Fibroblast of villous mesenchyme (primary cell): Measurements from ENCODE around the gene ERICH6B. TPM values are rescaled to one million over a fixed set of nuclear protein-coding genes. Genes with fewer than 3 reads are reported as not detected.
"Not testable (repeated sequence)": the region's sequence is repeated elsewhere in the genome, so short reads cannot be mapped to it uniquely, and the experiment has no call there.

ENCODE experiments used
- DNase-seq: peaks from one replicate; pipeline ENCODE4 v3.0.0-alpha.2; 2010; ENCODE audit warnings: low read depth
- H3K4me3 ChIP-seq: 2 replicates; pipeline ENCODE4 v1.5.1; 2011; ENCODE audit warnings: low read depth, mild to moderate bottlenecking, low read length
- CTCF ChIP-seq: IDR thresholded peaks from 2 replicates; pipeline ENCODE4 v1.5.1; 2012; ENCODE audit warnings: low read depth, mild to moderate bottlenecking, low read length; ENCODE audit not compliant: insufficient read depth
- total RNA-seq: library from RNA; depleted of rRNA; stranded (reverse); fragments of >200 nt; gene quantifications from 2 replicates; pipeline ENCODE4 v1.2.3, GENCODE V29; 2012

The ERICH6B gene
- not detected in 2 replicates for total RNA-seq

GRCh38 chr13:45615501-45616101, at the start of gene ERICH6B:
Gene ERICH6B (minus strand): TSS chr13:45615739. CDS start chr13:45597005, 18,734 bp downstream.
- DNase-seq: peak; percentile 14
- TF ChIP-seq CTCF: no peak

GRCh38 chr13:45662903-45663302, 47.4 kb upstream of the ERICH6B start:
- not testable (repeated sequence) for H3K4me3 ChIP-seq, DNase-seq

More at GRCh38 chr13:45615501-45616101, at the start of gene ERICH6B:
- no peak within 1 kb of the TSS for H3K4me3 ChIP-seq

DNA sequence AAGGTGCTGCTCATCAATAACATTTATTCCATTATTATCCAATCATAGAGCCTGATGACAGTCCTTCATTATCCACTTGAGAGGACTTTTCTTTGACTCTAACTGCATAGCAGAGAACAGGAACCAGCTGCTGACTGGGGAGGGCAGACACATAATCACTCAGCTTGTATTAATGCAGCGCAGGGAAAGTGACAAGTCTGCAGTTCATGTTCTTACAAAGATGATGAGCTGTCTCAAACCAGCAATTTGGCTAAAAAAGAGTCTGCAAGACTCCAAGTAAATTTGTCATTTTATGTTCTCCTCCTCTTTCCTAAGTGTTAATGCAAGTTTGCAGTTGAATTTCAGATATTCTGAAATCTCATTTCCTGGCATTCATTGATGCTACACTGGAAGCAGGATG, 46.6 kb upstream of the ERICH6B start:
- H3K4me3 ChIP-seq: no peak overlapping the region
- no peak for DNase-seq
- no peak for TF ChIP-seq CTCF

DNA sequence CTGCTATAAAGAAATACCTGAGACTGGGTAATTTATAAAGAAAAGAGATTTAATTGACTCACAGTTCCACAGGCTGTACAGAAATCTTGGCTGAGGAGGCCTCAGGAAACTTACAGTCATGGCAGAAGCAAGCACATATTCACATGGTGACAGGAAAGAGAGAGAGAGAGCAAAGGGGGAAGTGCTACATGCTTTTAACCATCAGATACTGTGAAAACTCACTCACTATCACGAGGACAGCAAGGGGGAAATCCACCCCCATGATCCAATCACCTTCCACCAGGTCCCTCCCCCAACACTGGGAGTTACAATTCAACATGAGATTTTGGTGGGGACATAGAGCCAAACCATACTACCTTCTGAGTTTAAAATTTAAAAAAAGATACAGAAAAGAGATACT, 44.9 kb upstream of the ERICH6B start:
- not testable (repeated sequence) for DNase-seq, H3K4me3 ChIP-seq

- no peak for TF ChIP-seq CTCF
- H3K4me3 ChIP-seq: no peak overlapping the region
- no peak for DNase-seq
These were observed 44.0 kb upstream of the ERICH6B start for GRCh38 chr13:45659536-45659935.

GRCh38 chr13:45658586-45659235, 43.2 kb upstream of the ERICH6B start:
- H3K4me3 ChIP-seq: no peak overlapping the region
- TF ChIP-seq CTCF: no peak
- DNase-seq: peak; percentile 12

DNA sequence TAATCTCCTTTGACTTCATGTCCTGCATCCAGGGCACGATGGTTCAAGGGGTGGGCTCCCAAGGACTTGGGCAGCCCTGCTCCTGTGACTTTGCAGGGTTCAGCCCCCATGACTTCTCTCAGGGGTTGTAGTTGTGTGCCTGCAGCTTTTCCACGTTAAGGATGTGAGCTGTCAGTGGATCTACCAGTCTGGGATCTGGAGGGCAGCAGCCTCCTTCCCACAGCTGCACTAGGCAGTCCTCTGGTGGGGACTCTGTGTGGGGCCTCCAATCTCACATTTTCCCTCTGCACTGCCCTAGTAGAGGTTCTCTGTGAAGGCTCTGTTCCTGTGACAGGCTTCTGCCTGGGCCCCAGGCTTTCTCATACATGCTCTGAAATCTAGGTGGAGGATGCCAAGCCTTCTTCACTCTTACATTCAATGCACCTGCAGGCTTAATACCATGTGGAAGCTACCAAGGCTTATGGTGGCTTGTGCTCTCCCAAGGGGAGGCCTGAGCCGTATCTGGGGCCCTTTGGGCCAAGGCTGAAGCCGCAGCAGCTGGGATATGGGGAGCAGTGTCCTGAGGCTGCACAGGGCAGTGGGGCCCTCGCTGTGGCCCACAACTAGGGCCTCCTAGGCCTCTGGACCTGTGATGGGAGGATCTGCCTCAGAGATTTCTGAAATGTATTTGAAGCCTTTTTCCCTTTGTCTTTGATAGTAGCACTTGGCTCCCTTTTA, 39.3 kb upstream of the ERICH6B start:
- no peak for DNase-seq
- TF ChIP-seq CTCF: no peak
- H3K4me3 ChIP-seq: no peak overlapping the region

GRCh38 chr13:45645263-45645662, 29.7 kb upstream of the ERICH6B start:
- not testable (repeated sequence) for H3K4me3 ChIP-seq, DNase-seq

GRCh38 chr13:45642159-45642558, 26.6 kb upstream of the ERICH6B start:
- H3K4me3 ChIP-seq, DNase-seq: not testable (repeated sequence)

DNA sequence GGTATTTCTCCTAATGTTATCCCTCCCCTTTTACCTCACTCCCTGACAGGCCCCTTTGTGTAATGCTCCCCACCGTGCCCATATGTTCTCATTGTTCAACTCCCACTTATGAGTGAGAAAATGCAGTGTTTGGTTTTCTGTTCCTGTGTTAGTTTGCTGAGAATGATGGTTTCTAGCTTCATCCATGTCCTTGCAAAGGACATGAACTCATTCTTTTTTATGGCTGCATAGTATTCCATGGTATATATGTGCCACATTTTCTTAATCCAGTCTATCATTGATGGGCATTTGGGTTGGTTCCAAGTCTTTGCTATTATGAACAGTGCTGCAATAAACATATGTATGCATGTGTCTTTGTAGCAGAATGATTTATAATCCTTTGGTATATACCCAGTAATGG, 19.8 kb upstream of the ERICH6B start:
- not testable (repeated sequence) for H3K4me3 ChIP-seq

More for the DNA sequence above, 19.8 kb upstream of the ERICH6B start:
- not testable (repeated sequence) for DNase-seq
